NB4 (cell line): ENCODE results near the gene CABP1.

Experiments
- MAX ChIP-seq: IDR thresholded peaks from 2 replicates; pipeline ENCODE4 v1.6.1; 2011; ENCODE audit warnings: low read depth, low read length
- POLR2A ChIP-seq: IDR thresholded peaks from 2 replicates; pipeline ENCODE4 v1.6.1; 2011; ENCODE audit warnings: mild to moderate bottlenecking; ENCODE audit not compliant: insufficient read length; ENCODE audit errors: extremely low read depth
- TF ChIP-seq, protein P1 (sequence below): IDR thresholded peaks from one replicate; pipeline ENCODE4 v1.5.1; 2012; ENCODE audit warnings: low read depth, low read length

- TF ChIP-seq, protein P1, sequence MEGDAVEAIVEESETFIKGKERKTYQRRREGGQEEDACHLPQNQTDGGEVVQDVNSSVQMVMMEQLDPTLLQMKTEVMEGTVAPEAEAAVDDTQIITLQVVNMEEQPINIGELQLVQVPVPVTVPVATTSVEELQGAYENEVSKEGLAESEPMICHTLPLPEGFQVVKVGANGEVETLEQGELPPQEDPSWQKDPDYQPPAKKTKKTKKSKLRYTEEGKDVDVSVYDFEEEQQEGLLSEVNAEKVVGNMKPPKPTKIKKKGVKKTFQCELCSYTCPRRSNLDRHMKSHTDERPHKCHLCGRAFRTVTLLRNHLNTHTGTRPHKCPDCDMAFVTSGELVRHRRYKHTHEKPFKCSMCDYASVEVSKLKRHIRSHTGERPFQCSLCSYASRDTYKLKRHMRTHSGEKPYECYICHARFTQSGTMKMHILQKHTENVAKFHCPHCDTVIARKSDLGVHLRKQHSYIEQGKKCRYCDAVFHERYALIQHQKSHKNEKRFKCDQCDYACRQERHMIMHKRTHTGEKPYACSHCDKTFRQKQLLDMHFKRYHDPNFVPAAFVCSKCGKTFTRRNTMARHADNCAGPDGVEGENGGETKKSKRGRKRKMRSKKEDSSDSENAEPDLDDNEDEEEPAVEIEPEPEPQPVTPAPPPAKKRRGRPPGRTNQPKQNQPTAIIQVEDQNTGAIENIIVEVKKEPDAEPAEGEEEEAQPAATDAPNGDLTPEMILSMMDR = no peak
- TF ChIP-seq POLR2A (no peak), MAX (no peak)
Measured at GRCh38 chr12:120684523-120684932, 44.1 kb downstream of the CABP1 start.
